GM12872 (cell line): ENCODE measurements around the gene SERPINA1.

ENCODE experiments used
- TF ChIP-seq, protein P1 (sequence below): IDR thresholded peaks from 3 replicates; pipeline ENCODE4 v1.5.1; 2011; ENCODE audit warnings: low read depth, mild to moderate bottlenecking, low read length, moderate library complexity; ENCODE audit not compliant: insufficient read depth

The SERPINA1 gene

DNA sequence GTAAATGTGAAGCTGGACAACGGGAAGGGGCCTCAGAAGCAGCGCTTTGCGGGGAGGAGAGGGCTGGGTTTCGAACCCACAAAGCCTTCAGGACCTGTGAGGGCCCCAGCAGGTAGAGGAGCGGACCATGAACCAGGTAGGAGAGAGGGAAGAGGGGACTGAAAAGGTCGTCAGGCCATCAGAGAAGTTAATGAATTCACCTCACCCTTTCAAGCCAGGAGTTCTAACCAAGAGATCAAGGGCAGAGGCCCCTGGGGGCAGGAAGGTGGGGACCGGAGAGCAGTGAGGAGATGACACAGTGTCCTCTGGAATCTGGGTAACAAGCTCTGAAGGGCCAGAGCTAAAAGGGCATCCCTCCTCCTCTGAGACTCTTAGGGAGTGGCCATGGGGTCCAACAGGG, 19.4 kb downstream of the SERPINA1 start:
- TF ChIP-seq, protein P1, sequence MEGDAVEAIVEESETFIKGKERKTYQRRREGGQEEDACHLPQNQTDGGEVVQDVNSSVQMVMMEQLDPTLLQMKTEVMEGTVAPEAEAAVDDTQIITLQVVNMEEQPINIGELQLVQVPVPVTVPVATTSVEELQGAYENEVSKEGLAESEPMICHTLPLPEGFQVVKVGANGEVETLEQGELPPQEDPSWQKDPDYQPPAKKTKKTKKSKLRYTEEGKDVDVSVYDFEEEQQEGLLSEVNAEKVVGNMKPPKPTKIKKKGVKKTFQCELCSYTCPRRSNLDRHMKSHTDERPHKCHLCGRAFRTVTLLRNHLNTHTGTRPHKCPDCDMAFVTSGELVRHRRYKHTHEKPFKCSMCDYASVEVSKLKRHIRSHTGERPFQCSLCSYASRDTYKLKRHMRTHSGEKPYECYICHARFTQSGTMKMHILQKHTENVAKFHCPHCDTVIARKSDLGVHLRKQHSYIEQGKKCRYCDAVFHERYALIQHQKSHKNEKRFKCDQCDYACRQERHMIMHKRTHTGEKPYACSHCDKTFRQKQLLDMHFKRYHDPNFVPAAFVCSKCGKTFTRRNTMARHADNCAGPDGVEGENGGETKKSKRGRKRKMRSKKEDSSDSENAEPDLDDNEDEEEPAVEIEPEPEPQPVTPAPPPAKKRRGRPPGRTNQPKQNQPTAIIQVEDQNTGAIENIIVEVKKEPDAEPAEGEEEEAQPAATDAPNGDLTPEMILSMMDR: no peak

DNA sequence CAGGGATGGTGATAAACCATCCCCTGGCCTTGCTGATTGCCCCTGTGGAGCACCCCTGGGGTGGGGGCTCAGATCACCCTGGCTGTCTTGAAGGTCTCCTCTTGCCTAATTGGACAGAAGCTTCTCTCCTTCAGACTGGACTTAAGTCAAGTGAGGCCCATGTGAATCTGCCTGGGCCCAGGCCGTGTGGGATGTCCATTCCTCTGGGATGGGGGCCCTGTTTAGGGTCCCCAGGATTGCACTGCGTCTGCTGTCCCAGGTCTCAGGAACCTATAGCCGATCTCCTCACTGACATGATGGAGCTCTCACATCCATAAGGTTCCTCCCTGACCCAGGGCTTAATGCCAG, 20.2 kb downstream of the SERPINA1 start:
- TF ChIP-seq, protein P1: no peak

DNA sequence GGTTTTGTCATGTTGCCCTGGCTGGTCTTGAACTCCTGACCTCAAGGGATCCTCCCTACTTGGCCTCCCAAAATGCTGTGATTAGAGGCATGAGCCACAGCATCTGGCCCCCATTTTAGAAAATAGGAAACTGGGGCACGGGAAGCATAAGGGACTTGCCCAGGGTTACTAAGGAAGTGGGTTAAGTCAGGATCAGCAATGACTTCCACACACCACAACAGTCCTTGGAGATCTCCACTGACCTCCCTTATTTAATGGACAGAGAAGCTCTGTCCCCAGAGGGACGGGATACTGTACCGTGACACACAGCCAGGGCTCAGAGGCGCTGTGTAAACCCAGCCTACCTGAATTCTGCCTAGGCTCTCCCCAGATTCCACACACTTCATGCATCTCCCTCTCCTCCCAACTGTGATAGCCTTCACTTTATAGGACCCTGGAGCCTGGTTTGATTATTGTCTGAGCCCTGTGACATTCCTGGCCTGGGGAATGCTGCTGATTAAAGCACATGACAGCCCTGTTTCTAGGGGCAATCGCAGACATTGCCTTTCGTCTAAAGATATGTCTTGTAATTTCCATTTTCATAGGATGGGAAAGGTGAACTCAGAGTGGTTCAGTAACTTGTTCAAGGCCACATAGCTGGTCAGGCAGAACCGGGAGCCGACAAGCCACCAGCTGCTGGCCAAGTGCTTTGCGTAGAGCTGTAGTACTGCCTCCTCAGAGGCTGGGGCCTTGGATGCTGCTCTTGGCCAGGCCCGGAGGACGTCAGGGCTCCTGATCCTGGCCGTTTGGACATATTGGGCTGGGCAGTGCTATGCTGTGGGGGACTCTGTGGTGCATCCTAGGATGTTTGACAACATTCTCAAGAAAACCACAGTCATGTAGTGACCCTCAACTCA, 20.8 kb downstream of the SERPINA1 start:
- TF ChIP-seq, protein P1: no peak

DNA sequence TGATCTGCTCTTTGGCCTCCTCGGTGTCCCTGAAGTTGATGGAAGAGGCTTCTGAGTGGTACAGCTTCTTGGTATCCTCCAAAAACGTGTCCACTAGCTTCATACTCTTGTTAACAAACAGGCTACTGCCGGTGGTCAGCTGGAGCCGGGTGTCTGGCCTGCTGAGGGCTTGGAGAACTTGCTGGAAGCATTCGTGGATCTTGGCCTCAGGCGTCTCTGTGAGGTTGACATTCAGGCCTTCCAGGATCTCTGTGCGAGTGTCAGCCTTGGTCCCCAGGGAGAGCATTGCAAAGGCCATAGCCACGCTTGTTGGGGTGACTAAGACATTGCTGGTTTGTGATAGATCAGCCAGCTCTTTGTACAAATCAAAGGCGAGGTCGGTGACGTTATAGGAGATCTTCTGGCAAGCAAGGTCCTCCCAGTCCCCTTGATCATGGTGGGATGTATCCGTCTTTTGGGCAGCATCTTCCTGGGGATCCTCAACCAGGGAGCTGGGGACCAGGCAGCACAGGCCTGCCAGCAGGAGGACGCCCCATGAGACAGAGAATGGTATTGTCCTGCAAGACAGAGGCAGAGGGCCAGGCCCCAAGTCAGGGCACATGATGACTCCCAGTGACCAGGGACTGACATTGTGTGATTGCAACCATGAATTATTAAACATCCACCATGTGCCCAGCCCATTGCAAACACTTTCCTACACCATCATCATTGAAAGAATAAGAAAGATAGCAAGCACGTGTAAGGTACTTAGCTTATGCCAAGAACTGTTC, 22.1 kb downstream of the SERPINA1 start, which contains the start of gene SERPINA2:
Gene SERPINA2, minus strand, starts transcription at position 553 of the 770 bp plus-strand sequence.
- TF ChIP-seq, protein P1: no peak

DNA sequence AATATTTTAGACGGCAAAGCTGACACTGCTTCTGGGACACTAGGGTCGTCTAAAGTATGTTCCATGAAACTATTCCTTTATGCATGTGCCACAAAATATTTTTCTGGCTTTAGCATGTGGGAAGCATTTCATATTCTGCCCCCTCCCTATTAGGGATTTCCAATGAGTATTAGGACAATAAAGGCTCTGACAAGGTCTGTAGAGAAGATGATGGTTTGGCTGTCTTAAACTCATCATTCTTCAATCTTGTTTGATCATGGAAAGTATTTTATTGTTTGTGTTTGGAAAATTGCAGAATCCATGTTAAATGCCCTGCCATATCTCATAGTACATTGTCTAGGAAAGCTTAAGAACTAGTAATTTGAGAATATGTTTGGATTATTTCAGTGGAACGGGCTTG, 22.8 kb downstream of the SERPINA1 start:
- TF ChIP-seq, protein P1: no peak

DNA sequence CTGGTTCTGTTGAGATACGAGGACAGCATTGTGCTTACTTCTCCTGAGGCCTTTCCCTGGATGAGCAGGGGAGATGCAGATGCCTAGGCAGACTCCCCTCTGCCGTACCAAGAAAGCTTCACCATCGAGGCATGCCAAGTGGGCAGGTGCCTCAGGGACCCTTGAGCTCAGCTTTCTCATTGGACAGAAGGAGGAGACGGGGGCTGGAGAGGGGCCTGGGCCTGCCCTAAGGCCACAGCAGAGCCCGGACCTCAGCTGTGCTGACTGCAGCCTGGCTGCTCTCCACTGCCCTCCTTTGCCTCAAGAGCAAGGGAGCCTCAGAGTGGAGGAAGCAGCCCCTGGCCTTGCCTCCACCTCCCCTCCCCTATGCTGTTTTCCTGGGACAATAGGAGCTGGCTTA, 23.4 kb downstream of the SERPINA1 start:
- TF ChIP-seq, protein P1: no peak

DNA sequence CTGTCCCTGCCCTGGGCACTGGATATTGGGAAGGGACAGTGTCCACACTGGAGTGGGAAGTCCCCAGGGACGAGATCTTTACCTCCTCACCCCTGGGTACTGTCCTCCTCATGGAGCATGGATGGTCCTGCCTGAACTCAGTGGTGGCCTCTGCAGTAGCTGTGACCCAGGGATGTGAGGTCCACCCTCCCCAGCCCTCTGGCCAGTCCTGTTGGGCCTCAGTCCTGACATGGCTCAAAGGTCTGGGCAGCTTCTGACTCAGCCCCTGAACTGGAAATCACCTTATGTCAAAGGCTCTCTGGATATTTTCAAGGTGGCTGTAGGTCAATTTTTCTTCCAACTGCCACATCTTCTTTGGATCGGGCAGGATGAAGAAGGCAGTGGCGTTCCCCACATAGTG, 24.4 kb downstream of the SERPINA1 start:
- TF ChIP-seq, protein P1: no peak
